ENCODE data around the gene OR10V1.

OR10V1 gene

DNA sequence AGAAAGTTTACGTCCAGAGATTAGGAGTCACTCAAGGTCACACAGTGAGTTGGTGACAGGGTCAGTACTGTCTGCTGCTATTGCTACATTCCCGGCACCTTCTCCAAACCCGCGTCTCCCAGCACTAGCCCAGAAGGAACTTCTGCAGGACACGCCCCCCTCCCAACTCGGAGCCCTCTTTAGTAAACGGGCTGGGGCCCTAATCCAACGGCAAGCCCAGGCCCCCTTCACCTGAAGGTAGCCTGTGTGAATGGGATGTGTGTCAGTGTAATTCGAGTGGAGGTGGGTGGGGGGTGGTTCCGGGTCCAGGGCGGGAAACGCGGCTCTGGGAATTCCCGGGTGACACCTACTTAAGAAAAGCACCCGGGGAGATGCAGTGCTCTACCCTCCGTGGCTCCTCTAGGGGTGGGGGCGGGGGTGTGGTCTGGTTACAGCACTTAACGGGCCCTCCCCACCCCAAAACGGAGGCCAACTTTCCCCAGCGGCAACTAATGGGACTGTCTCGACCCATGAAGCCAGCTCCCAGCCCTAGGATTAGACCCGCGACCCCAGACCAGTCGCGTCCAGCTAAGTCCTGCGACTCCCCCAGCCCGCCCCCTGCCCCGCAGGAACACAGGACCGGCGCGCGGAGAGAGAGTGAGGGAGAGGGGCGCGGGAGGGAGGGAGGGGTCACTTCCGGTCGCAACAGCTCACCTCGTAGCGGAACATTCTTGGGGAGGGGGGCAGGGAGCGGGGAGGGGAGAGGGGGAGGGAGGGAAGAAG lies 45.3 kb downstream of the OR10V1 start:
- peak; percentile 43 for DNase-seq (ENCODE audit: low read depth)

DNA sequence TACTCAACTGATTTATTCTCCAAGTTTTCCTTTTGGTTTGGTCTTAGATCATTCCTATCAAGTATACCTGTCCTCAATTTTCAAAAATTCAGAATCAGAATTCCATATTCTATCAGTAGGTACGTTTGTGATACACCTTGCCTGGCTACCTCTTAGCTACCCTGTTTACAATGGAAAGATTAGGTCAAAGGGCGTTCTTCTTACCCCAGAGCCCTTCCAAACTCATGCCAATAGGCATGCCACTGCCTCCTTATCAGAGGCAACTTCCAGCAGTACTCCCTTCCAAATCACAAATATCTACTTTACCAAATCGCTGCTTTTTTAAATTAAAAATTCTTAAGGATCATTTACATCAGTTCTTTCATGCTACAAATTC lies 45.8 kb downstream of the OR10V1 start:
- no peak for DNase-seq (ENCODE audit: low read depth)

DNA sequence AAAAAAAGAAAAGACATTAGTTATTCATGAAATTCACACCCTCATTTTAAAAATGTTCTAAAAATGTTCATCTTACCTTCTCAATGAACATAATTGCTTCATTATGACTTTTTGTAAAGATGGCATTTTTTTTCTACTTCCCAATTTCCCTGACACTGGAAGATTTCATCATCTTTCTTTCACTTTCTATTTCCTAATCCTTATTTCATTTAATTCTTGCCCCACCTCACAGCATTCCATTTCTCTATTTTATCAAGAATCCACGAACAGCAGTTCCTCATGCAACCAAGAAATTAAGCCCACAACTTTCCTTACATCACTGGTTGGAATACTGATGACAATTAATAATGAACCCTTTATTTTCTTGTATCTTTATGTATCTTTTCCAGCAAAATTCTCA lies 46.7 kb downstream of the OR10V1 start:
- no peak for DNase-seq (ENCODE audit: low read depth)
